Hair follicle dermal papilla cell (primary cell): ENCODE data around the gene PLA2G4B. TPM values are rescaled to one million over a fixed set of nuclear protein-coding genes. Genes with fewer than 3 reads are reported as not detected.

Experiments
- small RNA-seq: library from RNA; depleted of rRNA; stranded (forward); fragments of <200 nt; gene quantifications from one replicate; pipeline ENCODE3, GENCODE V24; 2012
- total RNA-seq: library from RNA; depleted of rRNA; stranded (reverse); fragments of >200 nt; gene quantifications from 2 replicates; pipeline ENCODE4 v1.2.3, GENCODE V29; 2012

PLA2G4B gene, protein sequence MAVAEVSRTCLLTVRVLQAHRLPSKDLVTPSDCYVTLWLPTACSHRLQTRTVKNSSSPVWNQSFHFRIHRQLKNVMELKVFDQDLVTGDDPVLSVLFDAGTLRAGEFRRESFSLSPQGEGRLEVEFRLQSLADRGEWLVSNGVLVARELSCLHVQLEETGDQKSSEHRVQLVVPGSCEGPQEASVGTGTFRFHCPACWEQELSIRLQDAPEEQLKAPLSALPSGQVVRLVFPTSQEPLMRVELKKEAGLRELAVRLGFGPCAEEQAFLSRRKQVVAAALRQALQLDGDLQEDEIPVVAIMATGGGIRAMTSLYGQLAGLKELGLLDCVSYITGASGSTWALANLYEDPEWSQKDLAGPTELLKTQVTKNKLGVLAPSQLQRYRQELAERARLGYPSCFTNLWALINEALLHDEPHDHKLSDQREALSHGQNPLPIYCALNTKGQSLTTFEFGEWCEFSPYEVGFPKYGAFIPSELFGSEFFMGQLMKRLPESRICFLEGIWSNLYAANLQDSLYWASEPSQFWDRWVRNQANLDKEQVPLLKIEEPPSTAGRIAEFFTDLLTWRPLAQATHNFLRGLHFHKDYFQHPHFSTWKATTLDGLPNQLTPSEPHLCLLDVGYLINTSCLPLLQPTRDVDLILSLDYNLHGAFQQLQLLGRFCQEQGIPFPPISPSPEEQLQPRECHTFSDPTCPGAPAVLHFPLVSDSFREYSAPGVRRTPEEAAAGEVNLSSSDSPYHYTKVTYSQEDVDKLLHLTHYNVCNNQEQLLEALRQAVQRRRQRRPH
- total RNA-seq = 0.36 and 0.81 TPM in 2 replicates

DNA sequence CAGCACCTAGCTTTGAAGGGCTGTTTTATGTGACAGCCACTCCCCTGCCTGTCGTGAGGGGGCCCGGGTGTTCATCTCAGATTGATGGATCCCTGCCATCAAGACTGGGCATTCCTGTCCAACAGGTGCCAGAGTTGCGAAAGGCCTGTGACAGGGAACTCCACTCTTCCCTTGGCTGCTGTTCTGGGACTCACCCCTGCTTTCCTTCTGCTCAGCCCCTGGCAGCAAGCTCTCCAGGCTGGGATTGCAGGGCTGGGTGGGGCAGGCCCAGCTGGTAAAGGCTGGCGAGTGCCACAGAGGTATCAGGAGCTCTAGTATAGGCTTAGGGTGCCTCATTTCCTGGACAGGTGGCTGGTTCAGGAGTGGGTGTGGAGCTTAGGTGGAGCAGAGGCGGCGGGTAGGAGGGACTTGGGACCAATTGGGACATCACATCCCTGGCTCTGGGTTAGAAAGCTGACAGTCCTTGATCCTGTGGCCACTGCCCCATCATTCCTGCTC is at the start of gene PLA2G4B:
Gene PLA2G4B, plus strand, starts transcription at position 448 of the 498 bp plus-strand sequence. CDS start 67 bp downstream, outside the sequence.

DNA sequence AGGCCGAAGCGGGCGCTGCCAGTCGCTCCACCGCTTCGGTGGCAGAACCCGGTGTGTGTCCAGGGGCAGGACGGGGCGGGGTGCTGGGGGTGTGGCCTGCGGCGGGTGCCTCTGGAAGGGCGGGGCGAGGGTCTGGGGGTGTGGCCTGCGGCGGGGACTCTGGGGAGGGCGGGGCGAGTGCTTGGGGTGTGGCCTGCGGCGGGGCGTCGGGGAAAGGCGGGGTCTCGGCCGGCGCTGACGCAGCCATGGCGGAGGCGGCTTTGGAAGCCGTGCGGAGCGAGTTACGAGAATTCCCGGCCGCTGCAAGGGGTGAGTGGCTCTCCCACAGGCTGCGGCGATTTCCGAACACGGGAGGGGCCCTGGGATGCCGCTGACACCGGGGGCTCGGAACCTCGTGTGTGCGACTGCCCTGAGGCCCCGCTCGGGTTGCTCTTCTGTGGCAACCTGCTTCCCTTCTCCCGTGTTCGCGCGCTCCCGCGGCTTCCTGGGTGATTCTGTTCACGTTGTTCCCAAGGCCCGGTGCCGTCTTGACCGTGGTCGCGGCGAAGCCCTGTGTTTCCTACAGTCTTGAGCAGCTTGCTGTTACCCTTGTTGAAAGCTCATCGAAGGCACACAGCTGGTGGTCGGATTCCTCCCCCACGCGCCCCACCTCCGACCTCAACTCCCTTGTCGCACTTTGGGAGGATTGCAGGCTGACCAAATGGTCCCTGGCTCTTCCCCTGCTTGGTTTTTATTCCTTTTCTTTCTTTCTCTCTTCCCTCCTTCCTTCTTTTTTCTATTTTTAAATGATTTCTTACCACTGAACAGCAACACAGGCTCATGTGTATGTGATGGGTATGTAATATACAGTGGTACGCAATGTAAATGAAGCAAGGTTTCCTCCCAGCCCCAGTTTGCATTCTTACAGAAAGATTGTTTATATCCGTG is 10.5 kb upstream of the PLA2G4B start, which contains the start of gene JMJD7:
Gene JMJD7, plus strand, starts transcription at position 213 of the 927 bp plus-strand sequence. Its CDS starts 33 bp downstream, at position 246.

DNA sequence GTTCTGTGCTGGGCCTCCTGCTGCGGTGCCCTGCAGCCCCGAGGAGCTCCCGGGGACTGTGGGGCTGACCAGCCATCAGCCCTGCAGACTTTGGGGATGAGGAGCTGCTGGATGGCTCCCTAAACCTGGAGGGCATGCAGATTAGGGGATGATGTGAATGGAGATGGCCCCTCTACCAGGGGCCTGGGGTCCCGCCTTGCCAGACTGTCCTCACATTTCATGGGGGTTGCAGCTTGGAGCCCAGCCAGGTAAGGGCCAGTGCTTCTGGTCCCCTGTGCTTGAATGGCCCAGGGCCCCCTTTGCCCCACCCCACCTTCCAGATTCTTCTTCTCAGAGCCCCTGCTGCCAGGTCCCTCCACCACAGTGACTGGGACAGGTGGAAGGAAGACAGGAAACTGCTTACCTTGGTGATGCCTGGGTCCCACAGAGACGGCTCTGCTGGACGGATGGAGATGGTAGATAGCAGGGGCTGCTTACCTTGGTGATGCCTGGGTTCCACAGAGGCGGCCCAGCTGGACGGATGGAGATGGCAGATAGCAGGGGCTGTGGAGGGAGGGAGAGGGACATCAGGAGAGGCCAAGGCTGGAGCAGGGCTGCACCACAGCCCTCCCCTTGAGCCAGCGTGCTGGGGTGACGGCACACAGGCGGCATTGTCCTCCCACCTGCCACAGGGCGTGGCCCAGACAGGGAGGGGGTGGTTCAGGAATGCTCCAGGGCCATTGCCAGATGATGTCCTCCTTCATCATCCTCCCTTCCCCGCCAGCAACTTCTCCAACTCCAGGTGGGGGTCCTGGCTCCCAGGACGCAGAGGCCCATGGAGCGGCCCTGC is 55.0 kb downstream of the PLA2G4B start, which contains the start of gene SPTBN5:
Gene SPTBN5, minus strand, starts transcription at position 632 of the 829 bp plus-strand sequence. Its CDS starts 556 bp downstream, at position 76.

Small RNAs within 50 kb of the gene (small RNA-seq; reads per million reads assigned to genes)
- gene JMJD7-PLA2G4B (not detected), gene MIR4310 (not detected), gene RNA5SP393 (not detected)

Other genes with a start within 250 kb of the PLA2G4B start
- 32.5 and 36.5 TPM in 2 replicates for gene MGA, start 178.4 kb upstream of the PLA2G4B start, total RNA-seq
- 40.0 and 44.9 TPM in 2 replicates for gene MAPKBP1, start 64.4 kb upstream of the PLA2G4B start, total RNA-seq
- gene JMJD7, start 10.8 kb upstream of the PLA2G4B start, total RNA-seq = 3.1 and 4.5 TPM in 2 replicates
- gene SPTBN5, start 55.2 kb downstream of the PLA2G4B start, total RNA-seq = 0.73 and 0.97 TPM in 2 replicates
- gene EHD4, start 133.7 kb downstream of the PLA2G4B start, total RNA-seq = 37.8 and 38.0 TPM in 2 replicates
- gene PLA2G4E, start 182.2 kb downstream of the PLA2G4B start, total RNA-seq = not detected in 2 replicates